HG03095 (cell line): ENCODE data around the gene FLVCR1.
A peak's percentile ranks its signal among the peaks of the same experiment; 100 is the strongest.

ENCODE experiments used
- ATAC-seq: cut with Tn5 transposase; IDR thresholded peaks from one replicate; pipeline ENCODE4 v1.9.1; 2021; ENCODE audit warnings: moderate library complexity; ENCODE audit not compliant: unreplicated experiment

Gene FLVCR1

DNA sequence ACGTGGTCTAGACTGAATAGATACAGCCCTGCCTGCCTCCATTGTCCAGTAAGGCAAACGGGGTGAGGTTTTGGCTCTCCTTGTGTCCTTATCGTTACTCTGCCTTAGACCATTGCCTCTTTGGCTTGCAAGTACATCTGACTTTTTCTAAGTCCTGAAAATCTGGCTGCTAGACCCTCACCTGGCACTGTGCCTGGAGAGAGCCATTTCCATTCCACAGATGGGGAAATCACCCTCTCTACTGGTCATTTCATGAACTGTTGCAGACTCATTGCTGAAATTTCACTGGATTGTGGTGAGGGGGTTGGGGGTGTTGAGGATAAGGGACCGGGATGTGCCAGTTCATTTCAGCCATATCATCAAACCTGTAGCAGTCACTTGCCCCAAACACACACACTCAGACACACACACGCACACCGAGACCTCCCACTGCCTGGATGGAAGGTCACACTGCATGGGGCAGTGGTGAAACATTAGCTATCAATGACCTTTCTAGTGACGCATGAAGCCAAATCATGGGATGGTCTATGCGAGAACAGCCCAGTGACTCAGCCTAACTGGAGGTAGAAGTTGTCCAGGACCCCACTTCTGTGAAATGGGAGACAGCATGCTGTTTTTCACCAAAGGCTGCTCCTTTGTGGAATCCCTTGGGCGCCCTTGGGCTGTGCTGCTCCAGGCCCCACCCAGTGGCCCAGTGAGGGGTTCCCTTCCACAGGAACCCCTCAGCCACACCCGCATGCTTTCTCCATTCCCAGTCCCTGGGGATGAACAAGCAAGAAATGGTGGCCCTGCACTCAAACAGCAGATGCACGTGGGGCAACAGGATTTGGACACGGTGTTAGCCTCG lies 57.4 kb downstream of the FLVCR1 start:
- ATAC-seq, result no peak

DNA sequence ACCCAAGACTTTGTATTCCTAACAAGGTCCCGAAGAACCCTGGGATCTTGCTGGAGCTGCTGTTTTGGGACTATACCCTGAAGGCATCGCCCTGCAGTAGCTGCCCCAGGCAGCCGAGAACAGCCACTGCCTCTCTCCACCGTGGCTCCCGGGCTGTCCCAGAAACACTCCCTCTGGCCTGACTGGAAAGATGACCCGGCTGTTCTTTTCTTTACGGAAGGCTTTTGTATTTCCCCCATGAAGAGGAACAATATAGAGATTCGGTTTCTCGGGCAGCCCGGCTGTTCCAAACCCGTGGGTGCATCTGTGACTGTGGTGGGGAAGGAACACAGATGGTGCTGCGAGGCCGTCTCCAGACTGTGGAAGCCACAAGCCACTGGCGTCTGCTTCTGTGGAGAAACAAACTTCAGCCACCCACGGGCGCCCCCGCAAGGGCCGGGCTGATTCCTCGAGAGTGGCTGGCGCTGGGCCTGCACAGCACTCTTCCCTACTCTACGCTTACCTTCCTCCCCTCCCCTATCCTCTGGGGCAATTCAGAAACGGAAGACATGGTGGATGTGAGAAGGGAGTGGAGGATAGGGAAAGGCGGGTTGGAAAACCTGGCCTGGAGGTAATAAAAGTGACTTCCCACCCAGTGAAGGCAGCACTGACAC lies 58.5 kb downstream of the FLVCR1 start:
- no peak for ATAC-seq

DNA sequence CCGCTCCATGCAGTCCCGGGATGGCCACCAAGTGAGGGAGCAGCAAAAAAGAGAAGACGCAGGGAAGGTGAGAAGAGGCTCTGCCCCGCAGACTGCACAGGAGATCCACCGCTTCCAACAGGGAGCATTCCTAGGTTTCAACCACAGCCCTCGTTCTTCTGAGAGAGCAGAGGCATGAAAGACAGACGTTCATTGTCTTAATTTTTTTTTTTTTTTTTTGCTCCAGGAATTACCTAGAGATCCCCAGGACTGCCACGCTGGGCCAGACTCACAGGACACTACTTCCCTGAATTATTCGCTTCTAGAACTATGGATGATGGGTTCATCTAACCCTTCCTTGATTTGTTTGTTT lies 59.0 kb downstream of the FLVCR1 start:
- ATAC-seq, result no peak

DNA sequence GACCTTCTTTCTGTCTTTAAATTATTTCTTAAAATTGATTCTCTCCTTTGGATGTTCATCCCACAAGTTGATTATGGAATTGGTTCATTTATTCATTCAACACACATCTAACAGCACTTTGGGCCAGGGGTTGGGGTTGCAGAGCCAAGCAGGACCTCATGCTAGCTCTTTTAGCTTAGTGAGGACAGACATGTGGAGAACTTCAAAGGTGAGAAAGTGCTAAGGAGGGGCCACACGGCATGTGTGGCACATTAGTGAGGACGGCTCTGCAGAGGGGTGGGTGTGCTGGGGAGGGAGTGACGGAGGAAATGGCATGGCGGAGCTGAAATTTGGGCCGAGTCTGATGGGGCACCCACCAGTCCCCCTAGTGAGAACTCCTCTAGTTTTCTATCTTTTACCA lies 59.8 kb downstream of the FLVCR1 start:
- ATAC-seq, result no peak

DNA sequence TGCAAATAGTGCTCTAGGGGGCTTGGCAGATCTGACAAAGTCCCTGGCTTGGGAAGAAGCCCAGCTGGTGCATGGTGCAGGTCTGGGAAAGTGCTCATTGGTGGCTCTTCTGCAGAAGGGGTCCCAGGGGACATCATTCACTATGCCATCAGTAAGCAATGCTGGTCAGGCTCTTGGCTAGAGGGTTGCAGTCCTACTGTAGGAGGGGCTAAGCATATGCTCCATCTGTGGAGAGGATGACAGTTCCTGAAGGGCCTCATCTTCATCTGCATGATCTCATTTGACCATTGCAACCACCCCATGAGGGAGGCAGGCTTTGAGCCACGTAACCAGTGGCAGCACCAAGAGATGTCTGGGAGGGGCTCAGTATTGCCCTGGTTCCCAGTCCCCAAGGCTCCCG lies 60.7 kb downstream of the FLVCR1 start:
- ATAC-seq, result no peak

DNA sequence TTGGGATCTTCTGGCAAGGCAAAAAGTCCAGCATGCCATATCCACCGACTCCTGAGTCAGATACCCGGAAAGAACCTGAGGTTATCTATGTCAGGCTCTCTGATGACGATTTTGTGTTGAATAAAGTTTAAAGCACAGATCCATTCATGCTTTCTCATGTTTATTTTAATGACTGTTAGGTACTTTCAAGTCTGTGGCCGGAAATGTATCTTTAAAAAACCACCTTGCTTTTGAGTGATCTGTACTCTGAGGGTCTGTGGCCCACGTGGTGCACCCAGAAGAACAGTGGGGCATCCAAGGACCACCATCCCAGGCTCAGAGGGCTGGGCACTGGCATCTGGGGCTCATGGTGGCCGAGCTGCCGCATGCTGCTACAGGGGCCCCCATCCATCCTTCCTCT lies 62.2 kb downstream of the FLVCR1 start:
- no peak for ATAC-seq

DNA sequence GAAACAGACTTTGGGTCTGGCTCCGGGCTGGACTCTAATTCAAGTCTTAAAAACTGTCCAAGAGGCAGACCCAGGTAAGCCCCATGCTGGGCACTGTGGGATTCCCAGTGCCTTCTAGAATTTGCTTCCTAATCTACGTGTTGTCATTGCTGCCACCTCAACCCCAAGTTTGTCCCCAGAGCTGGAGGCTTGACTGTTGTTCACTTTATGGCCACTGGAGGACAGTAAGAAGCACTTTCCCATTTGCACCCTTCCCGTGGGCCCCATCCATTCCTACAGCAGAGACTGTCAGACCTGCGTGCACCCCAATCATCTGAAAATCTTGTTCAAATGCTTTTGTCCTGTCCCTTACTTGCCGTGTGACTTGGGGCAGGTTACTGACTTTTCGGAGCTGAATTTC lies 62.8 kb downstream of the FLVCR1 start:
- ATAC-seq, result no peak

DNA sequence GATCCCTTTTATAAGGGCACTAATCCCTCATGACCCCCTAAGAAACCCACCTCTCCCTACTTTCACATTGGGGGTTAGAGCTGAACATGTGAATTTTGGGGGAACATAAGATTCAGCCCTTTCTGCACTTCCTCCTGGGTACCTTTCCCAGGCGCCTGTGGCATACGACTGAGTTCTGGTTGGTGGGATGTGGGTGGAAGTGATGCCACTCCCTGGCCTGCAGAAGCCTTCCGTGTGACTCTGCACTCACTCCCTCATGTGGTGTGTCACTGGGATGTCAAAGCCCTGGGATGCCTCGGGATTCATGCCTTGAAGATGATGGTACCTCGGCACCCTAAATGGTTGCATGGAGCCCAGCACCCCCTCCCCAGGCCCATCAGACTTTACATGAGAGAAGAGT lies 63.9 kb downstream of the FLVCR1 start:
- ATAC-seq, result no peak

DNA sequence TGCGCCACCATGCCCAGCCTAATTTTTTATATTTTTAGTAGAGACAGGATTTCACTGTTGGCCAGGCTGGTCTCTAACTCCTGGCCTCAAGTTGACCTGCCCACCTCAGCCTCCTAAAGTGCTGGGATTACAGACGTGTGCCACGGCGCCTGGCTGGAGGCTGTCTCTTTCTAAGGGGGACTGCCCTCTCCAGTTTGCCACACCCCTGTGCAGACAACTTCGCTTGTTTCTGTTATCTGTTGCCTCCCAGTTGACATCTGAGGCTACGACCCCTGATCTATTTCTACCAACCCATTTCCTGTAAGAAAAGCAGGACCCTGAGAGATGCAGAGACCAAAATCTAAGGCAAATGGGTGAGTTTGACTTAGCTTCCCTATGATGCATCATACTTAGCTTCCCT lies 68.3 kb downstream of the FLVCR1 start:
- ATAC-seq, result no peak

DNA sequence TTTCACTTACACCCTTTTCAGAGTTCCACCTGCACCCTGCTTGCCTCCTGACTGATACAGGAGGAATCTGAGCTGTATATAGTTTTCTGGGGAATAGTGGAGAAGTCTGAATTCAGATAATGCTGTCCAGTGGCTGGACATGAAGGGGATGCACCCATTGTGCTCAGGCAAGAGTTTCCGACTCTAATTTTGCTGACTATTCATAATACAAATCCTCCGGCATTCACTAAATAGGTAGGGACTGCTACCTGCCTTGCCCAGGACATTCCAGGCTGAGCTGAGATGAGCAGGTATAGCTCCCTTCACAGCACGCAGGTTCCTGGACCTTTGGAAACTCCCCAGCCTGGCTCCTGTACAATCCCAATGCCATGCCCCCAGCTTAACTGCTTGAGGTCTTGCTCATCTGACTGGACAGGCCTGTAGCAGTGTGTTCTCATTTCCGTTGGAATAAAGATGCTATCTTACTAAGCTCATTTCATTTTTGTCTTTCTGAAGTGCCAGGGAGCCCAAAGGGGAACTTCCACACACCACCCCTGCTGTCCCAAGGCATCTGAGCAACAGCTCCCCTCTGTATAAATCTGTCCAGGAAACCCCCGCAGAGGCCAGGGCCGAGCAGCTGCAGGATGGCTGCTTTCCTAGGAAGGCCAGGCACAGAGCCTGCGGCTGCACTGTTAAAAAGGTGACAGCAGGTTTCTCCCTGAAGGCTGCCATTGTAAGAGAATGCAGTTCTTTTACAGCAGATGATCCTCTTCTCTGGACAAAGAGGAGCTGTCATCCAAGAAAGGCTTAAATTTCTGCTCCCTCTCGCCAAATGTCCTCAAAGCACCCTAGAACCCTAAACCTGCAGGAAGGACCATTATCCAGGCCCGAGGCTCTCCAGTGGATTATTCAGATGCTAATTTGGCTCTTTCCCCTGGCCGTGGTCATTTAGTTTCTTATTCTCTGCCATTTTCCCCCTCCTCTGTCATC lies 70.5 kb downstream of the FLVCR1 start:
- ATAC-seq, result peak; percentile 73

DNA sequence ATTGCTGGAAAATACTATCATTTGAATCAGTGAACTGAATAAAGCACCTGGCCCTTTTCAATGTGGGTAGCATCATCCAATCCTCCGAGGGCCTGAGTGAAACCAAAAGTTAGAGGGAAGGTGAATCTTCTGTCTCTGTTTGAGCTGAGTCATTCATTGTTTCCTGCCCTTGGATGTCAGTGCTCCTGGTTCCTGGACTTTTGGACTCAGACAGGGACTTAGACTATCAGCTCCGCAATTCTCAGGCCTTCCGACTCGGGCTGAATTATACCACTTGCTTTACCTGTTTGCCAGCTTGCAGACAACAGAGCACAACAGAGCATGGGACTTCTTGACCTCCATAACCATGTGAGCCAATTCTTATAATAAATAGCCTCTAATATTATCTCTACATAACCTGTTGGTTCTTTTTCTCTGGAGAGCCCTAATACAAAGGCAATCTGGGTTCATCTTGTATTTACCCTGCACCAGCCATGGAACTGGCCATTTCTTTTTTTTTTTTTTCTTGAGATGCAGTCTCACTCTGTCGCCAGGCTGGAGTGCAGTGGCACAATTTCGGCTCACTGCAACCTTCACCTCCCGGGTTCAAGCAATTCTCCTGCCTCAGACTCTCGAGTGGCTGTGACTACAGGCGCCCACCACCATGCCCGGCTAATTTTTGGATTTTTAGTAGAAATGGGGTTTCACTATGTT lies 73.1 kb downstream of the FLVCR1 start:
- ATAC-seq, result no peak

DNA sequence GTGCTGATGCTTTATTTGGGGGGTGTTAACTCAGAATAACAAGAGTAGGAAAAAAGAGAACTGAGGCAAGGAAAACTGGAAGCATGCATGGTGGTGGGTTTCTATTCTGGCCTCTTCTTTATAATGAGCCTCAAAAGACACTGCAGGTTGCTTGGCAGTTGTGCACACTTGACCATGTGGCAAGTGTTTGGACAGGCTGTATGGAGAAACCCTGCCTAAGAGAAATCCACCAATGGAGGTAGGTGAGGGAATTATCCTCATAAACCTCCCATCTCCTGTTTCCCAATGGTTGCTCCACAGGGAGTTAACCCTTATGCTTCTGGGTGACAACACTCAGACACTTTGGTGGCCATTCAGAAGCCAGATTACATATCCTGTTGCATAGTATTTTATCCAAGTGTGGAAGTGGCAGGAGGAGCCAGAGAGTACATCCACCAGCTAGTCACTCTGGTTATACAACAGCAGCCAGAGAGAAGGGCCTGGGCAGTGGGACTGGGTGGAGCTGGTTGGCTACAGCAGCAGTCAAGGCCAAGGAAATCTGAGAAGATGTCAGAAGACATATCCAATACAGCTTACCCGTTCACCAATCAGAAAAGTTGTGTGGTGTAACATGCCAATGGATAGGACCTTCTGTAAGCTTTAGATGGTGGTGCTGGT lies 75.9 kb downstream of the FLVCR1 start:
- ATAC-seq, result no peak

DNA sequence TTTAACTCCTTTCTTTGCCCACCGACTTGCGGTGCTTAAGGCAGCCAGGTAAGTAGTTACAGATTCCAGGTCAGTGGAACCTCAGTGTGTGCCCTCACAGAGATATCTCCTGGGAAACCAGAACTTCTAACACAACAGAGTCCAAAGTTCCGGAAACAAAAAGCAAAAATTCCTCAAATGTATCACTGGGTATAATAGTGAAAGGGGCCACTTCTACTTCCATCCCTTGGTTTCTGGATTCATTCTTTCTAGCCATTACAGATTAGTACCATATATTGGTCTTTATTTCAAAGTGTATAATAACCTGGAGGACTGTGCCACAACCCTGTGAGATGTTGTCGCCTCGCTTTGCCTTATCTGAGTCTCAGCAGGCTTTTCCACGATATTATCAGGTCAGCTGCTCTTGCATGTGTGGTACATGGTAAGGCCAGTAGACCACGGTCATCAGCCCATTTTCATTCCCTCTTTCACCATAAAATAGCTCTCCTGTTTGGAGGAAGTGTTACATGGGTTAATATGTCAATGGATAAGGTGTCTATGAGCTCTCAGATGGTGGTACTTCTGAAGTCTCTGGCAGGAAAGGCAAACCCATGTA lies 77.4 kb downstream of the FLVCR1 start:
- ATAC-seq, result no peak

DNA sequence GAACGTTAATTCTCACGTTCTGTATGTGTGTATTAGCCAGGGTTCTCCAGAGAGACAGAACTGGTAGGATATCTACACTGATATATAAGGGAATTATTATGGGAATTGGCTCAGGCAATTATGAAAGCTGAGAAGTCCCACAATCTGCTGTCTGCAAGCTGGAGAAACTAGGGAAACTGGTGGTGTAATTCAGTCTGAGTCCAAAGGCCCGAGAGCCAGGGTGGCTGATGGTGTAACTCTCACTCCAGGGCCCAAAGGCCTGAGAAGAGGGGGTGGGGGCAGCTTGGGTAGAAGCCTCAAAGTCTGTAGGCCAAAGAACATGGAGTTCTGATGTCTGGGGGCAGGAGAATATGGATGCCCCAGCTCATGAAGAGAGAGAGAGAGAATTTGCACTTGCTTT lies 79.0 kb downstream of the FLVCR1 start:
- no peak for ATAC-seq

DNA sequence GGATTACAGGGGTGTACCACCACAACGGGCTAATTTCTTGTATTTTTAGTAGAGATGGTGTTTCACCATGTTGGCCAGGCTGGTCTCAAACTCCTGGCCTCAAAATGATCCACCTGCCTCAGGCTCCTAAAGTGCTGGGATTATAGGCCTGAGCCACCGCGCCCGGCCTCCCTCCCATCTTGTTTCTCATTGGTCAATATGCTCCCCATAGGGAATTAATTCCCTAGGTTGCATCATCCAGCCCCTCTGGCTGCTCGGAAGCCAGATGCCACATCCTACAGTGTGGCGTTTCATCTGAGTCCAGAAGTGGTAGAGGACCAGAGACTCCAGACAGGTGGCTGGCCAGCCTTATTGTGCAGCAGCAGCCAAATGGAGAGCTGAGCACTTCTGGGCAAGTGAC lies 80.8 kb downstream of the FLVCR1 start:
- no peak for ATAC-seq

DNA sequence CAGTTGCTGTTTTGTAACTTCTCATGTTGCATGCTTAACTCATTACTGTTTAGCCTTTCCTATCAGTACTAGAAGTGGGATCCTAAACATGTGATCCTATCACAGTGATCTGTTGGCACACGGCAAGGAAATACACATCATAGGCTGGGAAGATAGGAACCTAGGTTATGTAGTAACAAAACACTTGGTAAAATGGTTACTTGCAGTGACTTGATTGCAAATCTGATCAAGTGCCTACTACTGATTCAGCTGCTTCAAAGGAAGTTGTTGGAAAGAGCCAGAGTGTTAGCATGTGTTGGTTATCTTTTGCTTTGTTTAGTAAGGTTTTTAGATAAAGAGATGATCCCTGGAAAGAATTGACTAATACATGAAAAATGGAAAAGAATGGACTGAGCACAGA lies 83.4 kb downstream of the FLVCR1 start:
- no peak for ATAC-seq

DNA sequence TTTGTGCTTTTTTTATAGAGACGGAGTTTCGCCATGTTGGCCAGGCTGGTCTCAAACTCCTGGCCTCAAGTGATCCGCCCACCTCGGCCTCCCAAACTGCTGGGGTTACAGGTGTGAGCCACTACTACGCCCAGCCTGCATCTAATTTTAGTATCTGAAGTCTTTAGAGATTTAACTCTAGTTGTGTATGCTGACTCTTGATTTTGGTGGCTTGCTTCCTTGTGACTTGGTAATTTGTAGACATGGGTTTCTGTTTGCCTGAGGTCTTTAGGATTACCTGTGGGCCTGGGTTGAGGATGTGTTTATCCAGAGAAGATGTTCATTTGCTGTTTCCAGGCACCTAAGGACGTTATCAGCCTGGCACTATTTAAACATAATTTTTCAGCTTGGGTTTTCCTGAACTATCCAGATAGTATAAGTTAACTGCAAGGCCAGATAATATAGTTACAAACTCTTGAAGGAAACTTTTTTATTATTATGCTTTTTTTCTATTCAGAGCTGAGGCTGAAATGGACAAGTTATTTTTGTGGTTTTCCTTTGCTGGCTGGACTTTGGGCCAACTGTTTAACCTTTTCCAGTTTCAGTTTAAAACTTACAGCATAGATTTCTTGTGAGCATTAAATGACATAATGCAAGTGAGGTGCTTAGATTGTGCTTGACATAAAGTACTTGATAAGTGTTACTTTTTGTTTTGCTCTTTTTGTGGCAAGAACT lies 84.8 kb downstream of the FLVCR1 start:
- no peak for ATAC-seq

DNA sequence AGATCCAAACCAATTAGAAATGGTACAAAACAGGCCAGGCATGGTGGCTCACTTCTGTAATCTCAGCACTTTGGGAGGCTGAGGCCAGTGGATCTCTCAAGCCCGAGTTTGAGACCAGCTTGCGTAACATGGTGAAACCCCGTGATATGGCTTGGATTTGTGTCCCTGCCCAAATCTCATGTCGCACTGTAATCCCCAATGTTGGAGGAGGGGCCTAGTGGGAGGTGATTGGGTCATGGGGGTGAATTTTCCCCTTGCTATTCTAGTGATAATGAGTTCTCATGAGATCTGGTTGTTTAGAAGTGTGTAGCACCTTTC lies 85.3 kb downstream of the FLVCR1 start:
- no peak for ATAC-seq

DNA sequence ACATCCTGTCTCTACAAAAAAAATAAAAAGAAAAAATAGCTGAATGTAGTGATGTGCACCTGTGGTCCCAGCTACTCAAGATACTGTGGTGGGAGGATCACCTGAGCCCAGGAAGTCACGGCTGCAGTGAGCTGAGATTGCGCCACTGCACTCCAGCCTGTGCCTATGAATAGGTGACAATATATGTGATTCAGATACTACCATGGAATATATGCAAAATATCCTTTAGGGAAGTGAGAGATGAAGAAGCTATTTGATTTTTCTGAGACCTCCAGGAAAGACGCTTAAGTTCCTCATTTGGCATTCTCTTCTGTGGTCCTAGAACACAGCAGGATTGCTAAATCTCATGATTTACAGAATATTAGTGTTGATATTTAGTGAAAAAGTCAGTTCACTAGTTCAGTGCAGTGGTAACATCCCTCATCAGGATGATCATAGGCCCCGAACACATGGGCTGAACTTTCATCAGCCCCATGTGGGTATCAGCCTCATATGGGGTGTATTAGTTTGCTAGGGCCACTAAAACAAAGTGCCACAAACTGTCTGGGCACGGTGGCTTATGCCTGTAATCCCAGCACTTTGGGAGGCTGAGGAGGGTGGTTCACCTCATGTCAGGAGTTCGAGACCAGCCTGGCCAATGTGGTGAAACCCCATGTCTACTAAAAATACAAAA lies 86.3 kb downstream of the FLVCR1 start:
- no peak for ATAC-seq
